Right atrium auricular region (tissue), 2 donors: Measurements from ENCODE around the gene GPC6. TPM values are rescaled to one million over a fixed set of nuclear protein-coding genes. Genes with fewer than 3 reads are reported as not detected.

Experiments
- DNase-seq: peaks from one replicate; pipeline ENCODE4 v3.0.0-alpha.2; 2019; ENCODE audit warnings: low spot score
- H3K27ac ChIP-seq, 2 donors: fragments of 200-600 bp; sonication (generic); 1 replicate in 1 of 2; 2 replicates in 1 of 2; pipeline ENCODE4 v1.5.1; 2016 to 2019
- H3K27me3 ChIP-seq, 2 donors: fragments of 200-600 bp; sonication (generic); one replicate each; pipeline versions ENCODE4 v1.5.1 to v1.6.0; 2017 to 2019
- H3K36me3 ChIP-seq: fragments of 200-600 bp; sonication (generic); one replicate; pipeline ENCODE4 v1.5.1; 2016
- H3K4me1 ChIP-seq, 2 donors: fragments of 200-600 bp; sonication (generic); one replicate each; pipeline versions ENCODE4 v1.5.1 to v1.6.0; 2017 to 2019
- H3K4me3 ChIP-seq, 2 donors: fragments of 200-600 bp; sonication (generic); 1 replicate in 1 of 2; 2 replicates in 1 of 2; pipeline ENCODE4 v1.5.1; 2017 to 2019; ENCODE audit warnings: mild to moderate bottlenecking in 1 of 2, moderate library complexity in 1 of 2
- H3K9me3 ChIP-seq, 2 donors: fragments of 200-600 bp; sonication (generic); one replicate each; pipeline ENCODE4 v1.5.1; 2019
- CTCF ChIP-seq, 2 donors: fragments of 200-600 bp; sonication (generic); IDR thresholded peaks; one replicate each; pipeline ENCODE4 v1.5.1; 2019; ENCODE audit warnings: antibody characterized with exemption in 2 of 2
- total RNA-seq, 2 donors: library from RNA; depleted of rRNA; stranded (reverse); fragments of >200 nt; gene quantifications; one replicate each; pipeline ENCODE4 v1.1.0, GENCODE V29; 2016

Gene GPC6
- total RNA-seq, 2 donors from 2014 or later, result 1.3 to 3.8 TPM

GRCh38 chr13:93249364-93250306 is 23.0 kb downstream of the GPC6 start:
- Histone ChIP-seq H3K27ac (no peak overlapping the region), H3K4me3 (no peak overlapping the region), H3K9me3 (no peaks in the 10 kb centered on the region), H3K4me1 (no peaks in the 10 kb centered on the region), H3K36me3 (no peaks in the 10 kb centered on the region), H3K27me3 (no peaks in the 10 kb centered on the region)
- DNase-seq, result no peak
- TF ChIP-seq CTCF (IDR thresholded peaks at IDR 0.05), result no peak

- Histone ChIP-seq H3K27me3 (no peaks in the 10 kb centered on the region), H3K36me3 (no peaks in the 10 kb centered on the region), H3K4me3 (no peak overlapping the region), H3K9me3 (no peaks in the 10 kb centered on the region), H3K4me1 (no peaks in the 10 kb centered on the region), H3K27ac (no peak overlapping the region)
- no peak for DNase-seq
- TF ChIP-seq CTCF (IDR thresholded peaks at IDR 0.05), result no peak
Measured at GRCh38 chr13:93254775-93255174, 28.2 kb downstream of the GPC6 start.

GRCh38 chr13:93256998-93257397 is 30.4 kb downstream of the GPC6 start:
- no peaks in the 10 kb centered on the region for H3K27me3 ChIP-seq
- H3K9me3 ChIP-seq, result no peaks in the 10 kb centered on the region
- H3K27ac ChIP-seq, result no peak overlapping the region
- no peaks in the 10 kb centered on the region for H3K36me3 ChIP-seq
- H3K4me3 ChIP-seq, result no peak overlapping the region
- DNase-seq, result no peak
- no peak for TF ChIP-seq CTCF (IDR thresholded peaks at IDR 0.05)
- H3K4me1 ChIP-seq, result no peaks in the 10 kb centered on the region

- no peaks in the 10 kb centered on the region for H3K36me3 ChIP-seq
- TF ChIP-seq CTCF (IDR thresholded peaks at IDR 0.05), result no peak
- no peaks in the 10 kb centered on the region for H3K4me1 ChIP-seq
- H3K27ac ChIP-seq, result no peak overlapping the region
- DNase-seq, result no peak
- H3K9me3 ChIP-seq, result no peaks in the 10 kb centered on the region
- no peaks in the 10 kb centered on the region for H3K27me3 ChIP-seq
- H3K4me3 ChIP-seq, result no peak overlapping the region
Measured at GRCh38 chr13:93259527-93260080, 33.0 kb downstream of the GPC6 start.

GRCh38 chr13:93260591-93260990 is 34.0 kb downstream of the GPC6 start:
- H3K4me1 ChIP-seq, result no peaks in the 10 kb centered on the region
- H3K27ac ChIP-seq, result no peak overlapping the region
- no peaks in the 10 kb centered on the region for H3K9me3 ChIP-seq
- no peak for TF ChIP-seq CTCF (IDR thresholded peaks at IDR 0.05)
- no peaks in the 10 kb centered on the region for H3K27me3 ChIP-seq
- H3K4me3 ChIP-seq, result no peak overlapping the region
- no peaks in the 10 kb centered on the region for H3K36me3 ChIP-seq
- DNase-seq, result no peak
